GM13976 (cell line): ENCODE results near the gene INMT.

Experiments used
- DNase-seq: peaks from one replicate; pipeline ENCODE4 v3.0.0; 2012; ENCODE audit warnings: low spot score
- in situ Hi-C: fragments of 300-500 bp; cut with MboI; formaldehyde crosslinking; loops from one replicate; pipeline ENCODE4 v1.12.0; 2022; ENCODE audit warnings: low sequenced_read_pairs, mixed read lengths, inconsistent platforms; ENCODE audit not compliant: unreplicated experiment
- TF ChIP-seq, protein P1 (sequence below): IDR thresholded peaks from 2 replicates; pipeline ENCODE4 v1.5.1; 2012; ENCODE audit warnings: borderline replicate concordance, mild to moderate bottlenecking; ENCODE audit not compliant: insufficient read depth; ENCODE audit errors: extremely low read depth, missing control alignments, control extremely low read depth

The INMT gene

DNA sequence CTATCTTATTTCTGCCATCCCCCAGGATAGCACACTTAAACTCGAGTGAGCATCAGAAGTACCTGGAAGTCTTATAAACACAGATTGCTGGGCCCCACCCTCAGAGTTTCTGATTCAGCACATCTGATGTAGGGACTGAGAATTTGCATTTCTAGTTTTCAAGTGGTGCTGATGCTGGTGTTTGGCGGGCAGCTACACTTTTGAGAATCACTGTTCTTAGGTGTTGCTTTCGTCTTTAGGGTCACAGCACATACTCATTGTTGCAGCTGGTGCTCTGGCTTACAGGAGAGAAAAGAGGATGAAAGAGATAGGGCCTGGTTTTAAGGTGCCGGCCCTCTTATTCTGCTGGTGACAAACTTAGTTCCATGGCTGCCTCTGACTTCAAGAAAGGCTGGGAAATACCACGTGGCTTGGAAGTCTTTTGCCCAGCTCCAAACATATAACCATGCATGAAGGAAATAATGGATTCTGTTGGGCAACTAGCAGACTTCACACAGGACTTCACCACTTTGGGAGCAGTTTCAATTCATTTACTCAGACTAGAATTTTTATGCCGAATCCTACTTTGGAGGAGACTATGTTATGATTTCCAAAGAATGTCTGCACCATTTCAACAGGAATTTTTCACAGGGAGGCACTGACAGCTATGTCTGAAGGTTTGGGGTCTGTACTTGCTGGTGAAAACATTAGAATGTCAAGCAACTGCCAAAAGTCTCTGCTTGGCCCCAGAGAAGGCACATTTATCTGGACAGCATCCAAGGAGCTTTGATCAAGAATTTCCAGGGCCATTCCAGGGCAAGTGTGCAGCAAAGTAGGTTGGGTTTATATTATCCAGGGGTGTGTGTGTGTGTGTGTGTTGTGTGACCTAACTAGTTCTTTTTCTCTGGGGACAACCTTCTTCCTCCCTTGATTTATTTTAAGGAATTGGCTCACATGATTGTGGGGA is 12.4 kb downstream of the INMT start:
- no peak for DNase-seq
- in situ Hi-C loops, result no loop called here
- TF ChIP-seq, protein P1, sequence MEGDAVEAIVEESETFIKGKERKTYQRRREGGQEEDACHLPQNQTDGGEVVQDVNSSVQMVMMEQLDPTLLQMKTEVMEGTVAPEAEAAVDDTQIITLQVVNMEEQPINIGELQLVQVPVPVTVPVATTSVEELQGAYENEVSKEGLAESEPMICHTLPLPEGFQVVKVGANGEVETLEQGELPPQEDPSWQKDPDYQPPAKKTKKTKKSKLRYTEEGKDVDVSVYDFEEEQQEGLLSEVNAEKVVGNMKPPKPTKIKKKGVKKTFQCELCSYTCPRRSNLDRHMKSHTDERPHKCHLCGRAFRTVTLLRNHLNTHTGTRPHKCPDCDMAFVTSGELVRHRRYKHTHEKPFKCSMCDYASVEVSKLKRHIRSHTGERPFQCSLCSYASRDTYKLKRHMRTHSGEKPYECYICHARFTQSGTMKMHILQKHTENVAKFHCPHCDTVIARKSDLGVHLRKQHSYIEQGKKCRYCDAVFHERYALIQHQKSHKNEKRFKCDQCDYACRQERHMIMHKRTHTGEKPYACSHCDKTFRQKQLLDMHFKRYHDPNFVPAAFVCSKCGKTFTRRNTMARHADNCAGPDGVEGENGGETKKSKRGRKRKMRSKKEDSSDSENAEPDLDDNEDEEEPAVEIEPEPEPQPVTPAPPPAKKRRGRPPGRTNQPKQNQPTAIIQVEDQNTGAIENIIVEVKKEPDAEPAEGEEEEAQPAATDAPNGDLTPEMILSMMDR, result no peak

DNA sequence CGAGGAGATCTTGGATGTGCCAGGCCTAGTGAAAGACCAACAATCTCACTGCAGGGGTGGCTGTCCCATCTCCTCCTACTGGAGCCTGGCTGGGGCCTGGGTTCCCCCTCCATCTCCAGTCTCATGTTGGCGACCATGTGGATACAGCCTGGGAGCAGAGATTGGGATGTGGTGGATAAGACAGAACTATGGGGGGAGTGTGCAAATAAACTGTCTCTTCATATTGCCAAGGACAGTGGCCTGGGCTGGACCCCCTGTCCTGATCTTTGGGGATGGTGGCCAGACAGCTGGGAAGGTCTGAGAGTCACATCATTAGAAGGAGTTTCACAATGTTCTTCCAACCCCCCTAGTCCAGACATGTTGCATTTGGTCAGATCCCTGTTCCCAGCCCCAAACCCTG is 13.5 kb downstream of the INMT start:
- TF ChIP-seq, protein P1, result no peak
- DNase-seq, result no peak
- in situ Hi-C loops, result no loop called here

DNA sequence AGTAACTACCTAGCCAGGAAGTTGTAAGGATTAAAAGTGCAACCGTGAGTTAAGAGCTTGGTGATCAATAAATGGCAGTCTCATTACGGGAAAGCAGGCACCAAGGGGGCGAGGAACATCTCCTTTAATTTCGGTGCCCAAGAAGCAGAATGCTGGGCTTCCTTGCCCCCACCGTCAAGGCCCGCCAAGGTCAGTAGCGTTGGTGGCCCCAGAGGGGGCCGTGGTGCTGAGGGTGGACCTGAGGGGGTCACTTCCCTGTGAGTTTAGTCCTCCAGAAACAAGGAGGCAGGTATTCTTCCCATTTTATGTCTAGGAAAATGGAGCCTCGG is 18.9 kb downstream of the INMT start:
- in situ Hi-C loops, result no loop called here
- no peak for DNase-seq
- TF ChIP-seq, protein P1, result no peak

DNA sequence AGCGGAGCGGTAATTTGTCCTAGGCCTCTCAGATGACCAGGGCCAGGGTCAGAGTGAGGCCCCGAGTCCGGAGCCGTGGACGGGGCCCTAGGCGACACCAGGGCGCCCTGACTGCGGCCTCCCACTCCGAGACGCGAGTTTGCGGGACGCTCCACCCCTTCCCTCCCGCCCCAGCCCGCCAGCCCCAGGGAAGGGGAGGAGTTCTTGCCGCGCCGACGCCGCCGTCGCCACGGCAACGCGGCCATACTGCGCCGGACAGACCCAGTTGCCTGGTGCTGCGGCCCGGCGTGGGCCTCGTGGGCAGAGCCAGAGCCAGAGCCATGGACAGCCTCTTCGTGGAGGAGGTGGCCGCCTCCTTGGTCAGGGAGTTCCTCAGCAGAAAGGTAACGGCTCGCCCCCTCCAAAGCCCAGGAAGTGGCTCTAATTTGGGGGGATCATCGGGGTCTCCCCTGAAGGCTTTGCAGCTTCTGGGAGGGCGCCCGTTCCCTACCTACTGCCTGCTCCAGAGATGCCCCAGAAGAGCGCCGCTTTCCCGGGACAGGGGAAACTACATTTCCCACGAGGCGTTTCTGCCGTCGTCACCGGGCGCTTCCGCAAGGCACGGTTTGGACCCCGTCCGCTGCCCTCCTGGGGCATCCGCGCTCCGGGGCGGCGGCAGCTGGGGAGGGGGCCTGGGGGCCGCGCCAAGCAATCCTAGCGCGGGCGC is 19.4 kb downstream of the INMT start, which contains the start of gene MINDY4:
Gene MINDY4 (plus strand): TSS at position 244 of the 706 bp plus-strand sequence. CDS start 77 bp downstream, at position 321.
- in situ Hi-C loops, result no loop called here
- TF ChIP-seq, protein P1, result no peak
- DNase-seq, result peak; percentile 93

DNA sequence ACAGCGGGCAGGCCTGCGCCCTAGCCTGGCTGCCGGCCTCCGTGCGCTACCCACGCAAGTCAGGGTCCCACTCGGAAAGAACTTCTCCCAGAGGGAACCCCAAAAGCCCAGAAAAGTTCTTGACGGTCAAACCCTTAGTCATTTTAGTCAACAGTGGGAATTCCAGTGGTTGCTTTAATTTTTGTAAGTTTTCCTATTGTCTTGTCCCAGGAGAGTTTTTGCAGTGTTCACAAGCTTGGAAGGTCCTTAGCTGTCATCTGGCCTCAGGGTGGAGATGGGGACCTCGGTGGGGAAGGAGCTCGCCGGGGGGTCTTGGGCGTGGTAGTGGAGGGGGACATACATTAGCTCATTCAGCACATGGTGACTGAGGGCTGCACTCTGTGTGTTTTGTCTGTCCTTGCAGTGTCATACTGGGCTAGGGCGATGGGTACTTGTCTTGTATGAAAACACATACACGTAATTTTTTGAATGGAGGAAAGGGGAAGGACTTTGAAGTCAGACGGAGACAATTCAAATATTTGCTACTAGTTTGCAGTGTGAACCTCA is 20.0 kb downstream of the INMT start:
- TF ChIP-seq, protein P1, result no peak
- DNase-seq, result peak; percentile 48
- in situ Hi-C loops, result no loop called here

DNA sequence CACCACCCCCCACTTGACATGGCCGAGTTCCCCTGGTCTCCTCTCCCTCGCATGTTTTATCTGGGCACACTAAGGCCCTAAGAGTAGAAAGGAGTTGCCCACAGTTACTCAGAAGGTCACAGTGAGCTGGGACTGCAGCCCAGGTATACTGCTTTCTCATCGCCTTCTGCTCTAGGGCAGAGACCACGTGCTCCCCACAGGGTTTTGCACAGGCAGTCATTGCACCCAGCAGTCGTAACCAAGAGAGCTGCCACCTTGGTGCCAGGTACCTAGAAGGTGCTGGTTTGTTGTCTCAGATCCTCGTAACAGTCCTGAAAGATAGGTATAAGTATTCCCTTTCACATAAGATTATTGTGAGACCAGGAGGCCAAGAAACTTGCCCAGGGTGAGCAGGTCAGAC is 21.0 kb downstream of the INMT start:
- in situ Hi-C loops, result no loop called here
- TF ChIP-seq, protein P1, result no peak
- DNase-seq, result no peak
